CD4-positive, alpha-beta T cell (primary cell): ENCODE measurements around the gene VPS50. TPM values are rescaled to one million over a fixed set of nuclear protein-coding genes. Genes with fewer than 3 reads are reported as not detected.

ENCODE experiments used
- ATAC-seq: fragments of 200-7000 bp; cut with Tn5 transposase; one replicate; pipeline ENCODE4 v1.10.0; 2022; ENCODE audit warnings: mild to moderate bottlenecking; ENCODE audit not compliant: poor library complexity
- CTCF ChIA-PET: fragments of 350-600 bp; sonication (Branson Sonifier 250); formaldehyde crosslinking; loops from one replicate; lab custom pipeline; 2021; ENCODE audit warnings: antibody characterized with exemption, inconsistent platforms; lab: Charles Lee
- POLR2A ChIA-PET: fragments of 350-600 bp; sonication (Branson Sonifier 250); formaldehyde crosslinking; loops from one replicate; lab custom pipeline; 2021; ENCODE audit warnings: antibody characterized with exemption, inconsistent platforms; lab: Charles Lee
- DNase-seq, 14 experiments: peaks; one replicate each; pipeline ENCODE4 v3.0.0-alpha.2; 2013 to 2020; ENCODE audit warnings: mixed read lengths in 2 of 14
- H3K27ac ChIP-seq, 2 donors: one replicate each; pipeline versions ENCODE4 v1.5.1 to v1.7.0; 2013; ENCODE audit warnings: low read length in 2 of 2, low read depth in 1 of 2, mild to moderate bottlenecking in 1 of 2
- H3K27me3 ChIP-seq, 2 experiments: 1 replicate in 1 of 2; 2 replicates in 1 of 2; pipeline versions ENCODE4 v1.6.1 to v1.7.0; 2013; ENCODE audit warnings: low read length in 2 of 2, control low read depth in 1 of 2, mild to moderate bottlenecking in 1 of 2, moderate library complexity in 1 of 2; ENCODE audit not compliant: insufficient read depth in 2 of 2, control insufficient read depth in 1 of 2
- H3K36me3 ChIP-seq: one replicate; pipeline ENCODE4 v1.6.1; 2013; ENCODE audit warnings: low read length, control low read depth; ENCODE audit not compliant: insufficient read depth
- H3K4me1 ChIP-seq: one replicate; pipeline ENCODE4 v1.6.1; 2013; ENCODE audit warnings: low read length, control low read depth; ENCODE audit not compliant: insufficient read depth
- H3K4me3 ChIP-seq: one replicate; pipeline ENCODE4 v1.5.1; 2013; ENCODE audit warnings: mild to moderate bottlenecking, low read length, moderate library complexity
- H3K9me3 ChIP-seq, 2 experiments: 1 replicate in 1 of 2; 2 replicates in 1 of 2; pipeline versions ENCODE4 v1.6.1 to v1.7.0; 2013; ENCODE audit warnings: low read length in 2 of 2, mild to moderate bottlenecking in 2 of 2, control low read depth in 1 of 2, moderate library complexity in 1 of 2; ENCODE audit not compliant: control insufficient read depth in 1 of 2, insufficient read depth in 1 of 2
- H3K27ac Mint-ChIP-seq: one replicate; pipeline ENCODE4 v1.8.0; 2020; ENCODE audit warnings: mixed read lengths
- H3K27me3 Mint-ChIP-seq: one replicate; pipeline ENCODE4 v1.8.0; 2021; ENCODE audit warnings: mixed read lengths
- H3K36me3 Mint-ChIP-seq: one replicate; pipeline ENCODE4 v1.8.0; 2021; ENCODE audit warnings: low read depth, mixed read lengths
- H3K4me1 Mint-ChIP-seq: one replicate; pipeline ENCODE4 v1.8.0; 2021; ENCODE audit warnings: low read depth, mixed read lengths
- H3K4me3 Mint-ChIP-seq: one replicate; pipeline ENCODE4 v1.8.0; 2020; ENCODE audit warnings: mild to moderate bottlenecking, mixed read lengths
- H3K9me3 Mint-ChIP-seq: one replicate; pipeline ENCODE4 v1.8.0; 2020; ENCODE audit warnings: mixed read lengths
- intact Hi-C, 2 experiments: fragments of 100-400 bp; cut with DNase I in 1 of 2; cut with micrococcal nuclease in 1 of 2; formaldehyde crosslinking; loops; one replicate each; pipeline versions ENCODE4 v1.15.1 to v1.9.0; 2023 to 2025; cut with DNase I, micrococcal nuclease
- total RNA-seq, 174 experiments: library from RNA in 2 of 174; stranded (reverse) in 2 of 174; gene quantifications; one replicate each; pipeline ENCODE4 v1.2.3 and lab custom pipeline; 2021 to 2026
- TF ChIP-seq, protein P1 (sequence below): fragments of 200-600 bp; IDR thresholded peaks from one replicate; pipeline ENCODE4 v1.8.0; 2022; ENCODE audit warnings: antibody characterized with exemption, mild to moderate bottlenecking

Gene VPS50
- total RNA-seq, 2 experiments from 2014 or later: 13.2 to 17.3 TPM

DNA sequence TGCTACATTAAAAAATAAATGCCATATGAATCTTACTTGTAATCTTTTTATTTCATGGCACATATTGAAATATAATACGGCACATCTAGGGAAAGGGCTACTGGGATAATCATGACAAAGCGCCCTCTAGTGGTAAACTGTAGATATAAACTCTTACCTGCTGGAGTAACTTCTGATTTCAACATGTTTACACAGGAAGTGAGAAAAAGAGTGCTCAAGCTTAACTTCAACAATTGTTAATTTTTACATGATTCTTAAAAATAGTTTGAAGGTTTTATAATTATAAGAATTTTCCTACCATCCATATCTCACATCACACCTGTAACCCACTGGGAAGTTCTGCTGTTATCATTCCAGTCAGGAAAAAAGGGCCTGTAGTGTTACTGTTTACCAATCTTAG, 3.9 kb upstream of the VPS50 start:
- Mint-ChIP-seq H3K27me3 (peaks cover 4% of the 10 kb centered on the region), H3K4me3 (peak overlapping the region; percentile 32), H3K9me3 (no peaks in the 10 kb centered on the region), H3K4me1 (peaks cover 25% of the 10 kb centered on the region), H3K27ac (peak overlapping the region; percentile 76), H3K36me3 (peaks cover 8% of the 10 kb centered on the region)
- TF ChIP-seq, protein P1, sequence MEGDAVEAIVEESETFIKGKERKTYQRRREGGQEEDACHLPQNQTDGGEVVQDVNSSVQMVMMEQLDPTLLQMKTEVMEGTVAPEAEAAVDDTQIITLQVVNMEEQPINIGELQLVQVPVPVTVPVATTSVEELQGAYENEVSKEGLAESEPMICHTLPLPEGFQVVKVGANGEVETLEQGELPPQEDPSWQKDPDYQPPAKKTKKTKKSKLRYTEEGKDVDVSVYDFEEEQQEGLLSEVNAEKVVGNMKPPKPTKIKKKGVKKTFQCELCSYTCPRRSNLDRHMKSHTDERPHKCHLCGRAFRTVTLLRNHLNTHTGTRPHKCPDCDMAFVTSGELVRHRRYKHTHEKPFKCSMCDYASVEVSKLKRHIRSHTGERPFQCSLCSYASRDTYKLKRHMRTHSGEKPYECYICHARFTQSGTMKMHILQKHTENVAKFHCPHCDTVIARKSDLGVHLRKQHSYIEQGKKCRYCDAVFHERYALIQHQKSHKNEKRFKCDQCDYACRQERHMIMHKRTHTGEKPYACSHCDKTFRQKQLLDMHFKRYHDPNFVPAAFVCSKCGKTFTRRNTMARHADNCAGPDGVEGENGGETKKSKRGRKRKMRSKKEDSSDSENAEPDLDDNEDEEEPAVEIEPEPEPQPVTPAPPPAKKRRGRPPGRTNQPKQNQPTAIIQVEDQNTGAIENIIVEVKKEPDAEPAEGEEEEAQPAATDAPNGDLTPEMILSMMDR: peak; percentile 94
- ChIA-PET POLR2A (interaction anchor here (0.6 to 1.0 kb wide), 6 partner anchors 11 to 781 kb away, joined by 3 to 4 read pairs (median 3); partner anchors contain the start of genes RBM48 and SAMD9), CTCF (interaction anchor here (1.0 to 1.2 kb wide), 3 partner anchors 12 to 110 kb away, joined by 3 to 6 read pairs (median 4); partner anchors contain the start of gene SAMD9)
- intact Hi-C loops: loop anchor here in 1 of 2 experiments (5.0 to 10.0 kb wide), 5 partner anchors 391 to 1284 kb away; partner anchors contain the start of genes AKAP9 and CDK6
- no peak for ATAC-seq
- Histone ChIP-seq H3K9me3 (no peaks in the 10 kb centered on the region), H3K27me3 (no peaks in the 10 kb centered on the region), H3K36me3 (no peaks in the 10 kb centered on the region), H3K4me3 (no peak overlapping the region), H3K4me1 (peaks cover 6% of the 10 kb centered on the region), H3K27ac (no peak overlapping the region)
- peak in 4 of 14 experiments; percentile 4 to 83 (median 81) for DNase-seq

DNA sequence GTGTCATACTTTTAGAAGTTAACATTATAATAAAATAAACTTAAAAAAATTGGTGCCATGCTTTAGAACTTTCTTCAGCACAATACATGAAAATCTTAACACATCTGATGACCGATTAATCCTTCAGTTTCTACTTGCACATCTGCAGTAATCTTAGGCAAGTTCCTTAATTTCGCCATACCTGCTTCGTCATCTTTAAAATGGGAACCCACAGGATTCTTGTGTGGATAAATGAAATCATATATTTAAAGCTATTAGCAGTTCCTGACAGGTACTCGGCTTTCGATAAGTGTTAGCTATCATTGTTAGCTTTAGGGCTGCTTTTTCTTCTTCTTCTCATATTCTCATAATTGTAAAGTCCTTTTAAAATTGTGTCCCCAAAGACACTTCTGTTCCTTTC, 907 bp upstream of the VPS50 start:
- Mint-ChIP-seq H3K9me3 (no peaks in the 10 kb centered on the region), H3K27ac (peak overlapping the region; percentile 95), H3K4me1 (peaks cover 25% of the 10 kb centered on the region), H3K27me3 (no peaks in the 10 kb centered on the region), H3K36me3 (peaks cover 8% of the 10 kb centered on the region), H3K4me3 (peak overlapping the region; percentile 96)
- Histone ChIP-seq H3K4me3 (peak overlapping the region; percentile 67), H3K27ac (peak overlapping the region; percentile 79 to 91), H3K36me3 (no peaks in the 10 kb centered on the region), H3K27me3 (no peaks in the 10 kb centered on the region), H3K9me3 (no peaks in the 10 kb centered on the region), H3K4me1 (peaks cover 6% of the 10 kb centered on the region)
- CTCF ChIA-PET: interaction anchor here (0.6 to 1.4 kb wide), 3 partner anchors 113 to 783 kb away, joined by 3 to 4 read pairs (median 3); partner anchors contain the start of genes GATAD1 and SAMD9
- POLR2A ChIA-PET: interaction anchor here (0.6 to 2.6 kb wide), 9 partner anchors 9 to 985 kb away, joined by 3 to 23 read pairs (median 5); partner anchors contain the start of genes ANKIB1, KRIT1, PEX1 and RBM48
- DNase-seq (peak in 2 of 14 experiments; percentile 24 to 25), ATAC-seq (no peak)
- intact Hi-C loops: loop anchor here (5.0 to 10.0 kb wide), 7 partner anchors 396 to 1434 kb away; partner anchors contain the start of genes ANKIB1 (in 1 of the 2), BET1 (in 1 of the 2), CDK6 (in 1 of the 2) and GATAD1 (in 1 of the 2)
- TF ChIP-seq, protein P1: no peak

DNA sequence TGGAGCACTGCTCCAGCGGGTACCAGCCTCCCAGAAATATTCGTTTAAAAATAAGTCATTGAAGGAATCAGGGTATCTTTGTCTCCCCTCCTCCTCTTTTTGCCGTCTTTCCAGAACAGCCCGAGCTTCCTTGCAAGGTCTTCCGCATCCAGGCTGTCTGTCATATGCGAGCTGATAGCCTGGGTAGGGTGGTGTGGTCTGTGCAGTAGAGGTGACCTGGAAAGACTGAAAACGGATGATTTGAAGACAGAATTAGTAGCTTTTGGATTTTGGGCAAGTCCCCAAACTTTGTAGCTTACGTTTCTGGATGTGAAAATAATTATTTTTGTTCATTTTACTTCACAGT, 480 bp downstream of the VPS50 start:
- intact Hi-C loops: loop anchor here (1.0 to 10.0 kb wide), 10 partner anchors 114 to 1432 kb away; partner anchors contain the start of genes ANKIB1 (in 1 of the 2), BET1 (in 1 of the 2), CDK6 (in 1 of the 2) and FAM133B (in 1 of the 2)
- no peak for DNase-seq
- H3K36me3 Mint-ChIP-seq: peaks cover 8% of the 10 kb centered on the region
- H3K36me3 ChIP-seq: no peaks in the 10 kb centered on the region
- peak overlapping the region; percentile 95 for H3K27ac Mint-ChIP-seq
- ChIA-PET CTCF (interaction anchor here (0.7 to 1.4 kb wide), 4 partner anchors 10 to 785 kb away, joined by 3 to 4 read pairs (median 4); partner anchors contain the start of gene GATAD1), POLR2A (interaction anchor here (0.6 to 2.6 kb wide), 8 partner anchors 8 to 987 kb away, joined by 3 to 23 read pairs (median 6); partner anchors contain the start of genes ANKIB1, KRIT1, PEX1 and RBM48)
- H3K27me3 Mint-ChIP-seq: no peaks in the 10 kb centered on the region
- peaks cover 6% of the 10 kb centered on the region for H3K4me1 ChIP-seq
- peaks cover 25% of the 10 kb centered on the region for H3K4me1 Mint-ChIP-seq
- no peaks in the 10 kb centered on the region for H3K27me3 ChIP-seq
- H3K27ac ChIP-seq: peak overlapping the region; percentile 79 to 91
- no peaks in the 10 kb centered on the region for H3K9me3 ChIP-seq
- TF ChIP-seq, protein P1: no peak
- no peak for ATAC-seq
- peak overlapping the region; percentile 67 for H3K4me3 ChIP-seq
- no peaks in the 10 kb centered on the region for H3K9me3 Mint-ChIP-seq
- peak overlapping the region; percentile 96 for H3K4me3 Mint-ChIP-seq
